SK-N-MC (cell line): ENCODE results near the gene CD6.

ENCODE experiments used
- DNase-seq: peaks from one replicate; pipeline ENCODE4 v3.0.0-alpha.2; 2011; ENCODE audit warnings: low read depth, low spot score
- H3K27ac ChIP-seq: fragments of 200-600 bp; sonication (generic); 2 replicates; pipeline ENCODE4 v1.5.1; 2016; ENCODE audit warnings: mixed run types
- H3K36me3 ChIP-seq: fragments of 200-600 bp; sonication (generic); 2 replicates; pipeline ENCODE4 v1.6.1; 2017; ENCODE audit warnings: antibody characterized with exemption, low read length, mixed read lengths; ENCODE audit not compliant: insufficient read depth
- H3K4me3 ChIP-seq: fragments of 200-600 bp; sonication (generic); 2 replicates; pipeline ENCODE4 v1.5.1; 2016
- H3K9ac ChIP-seq: fragments of 200-600 bp; sonication (generic); 2 replicates; pipeline ENCODE4 v1.8.0; 2017; ENCODE audit warnings: mixed run types, mixed read lengths; ENCODE audit not compliant: insufficient read length
- H3K9me3 ChIP-seq: fragments of 200-600 bp; sonication (generic); 2 replicates; pipeline ENCODE4 v1.6.1; 2017; ENCODE audit warnings: low read depth, mild to moderate bottlenecking, antibody characterized with exemption, low read length, moderate library complexity, mixed read lengths
- EZH2 ChIP-seq: fragments of 200-600 bp; sonication (generic); IDR thresholded peaks from one replicate; pipeline ENCODE4 v1.6.1; 2017; ENCODE audit warnings: antibody characterized with exemption
- FOXP2 ChIP-seq: optimal IDR thresholded peaks from 2 replicates; pipeline ENCODE3; 2011; ENCODE audit warnings: mild to moderate bottlenecking, moderate library complexity; ENCODE audit not compliant: insufficient read depth; ENCODE audit errors: extremely low read length, control extremely low read depth
- POLR2AphosphoS5 ChIP-seq: IDR thresholded peaks from 2 replicates; pipeline ENCODE4 v1.6.1; 2012; ENCODE audit warnings: mild to moderate bottlenecking, low read depth, low read length, borderline replicate concordance

Gene CD6

DNA sequence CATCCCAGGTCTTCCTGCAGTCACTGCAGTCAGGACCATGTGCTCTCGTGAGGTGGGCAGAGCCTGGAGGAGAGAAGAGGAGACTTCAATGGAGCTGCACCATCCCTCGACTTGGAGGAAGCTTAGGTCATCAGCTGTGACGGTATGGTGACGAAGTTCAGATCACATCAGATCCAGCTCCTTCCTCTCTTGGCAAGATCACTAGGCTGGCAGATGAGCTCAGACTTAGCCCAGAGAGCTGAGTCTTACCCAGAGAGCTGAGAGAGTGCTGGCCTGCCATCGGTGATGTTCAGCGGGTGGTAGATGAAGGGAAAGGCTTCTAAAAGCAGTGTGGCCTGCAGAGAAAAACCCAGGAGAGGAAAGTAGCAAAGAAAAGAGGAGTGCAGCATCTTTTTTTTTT, 17.7 kb upstream of the CD6 start:
- H3K9ac ChIP-seq, result no peak overlapping the region
- TF ChIP-seq FOXP2, result no peak
- TF ChIP-seq POLR2AphosphoS5, result no peak
- no peak overlapping the region for H3K27ac ChIP-seq
- H3K4me3 ChIP-seq, result no peak overlapping the region
- no peaks in the 10 kb centered on the region for H3K9me3 ChIP-seq
- no peaks in the 10 kb centered on the region for H3K36me3 ChIP-seq
- no peak for DNase-seq

DNA sequence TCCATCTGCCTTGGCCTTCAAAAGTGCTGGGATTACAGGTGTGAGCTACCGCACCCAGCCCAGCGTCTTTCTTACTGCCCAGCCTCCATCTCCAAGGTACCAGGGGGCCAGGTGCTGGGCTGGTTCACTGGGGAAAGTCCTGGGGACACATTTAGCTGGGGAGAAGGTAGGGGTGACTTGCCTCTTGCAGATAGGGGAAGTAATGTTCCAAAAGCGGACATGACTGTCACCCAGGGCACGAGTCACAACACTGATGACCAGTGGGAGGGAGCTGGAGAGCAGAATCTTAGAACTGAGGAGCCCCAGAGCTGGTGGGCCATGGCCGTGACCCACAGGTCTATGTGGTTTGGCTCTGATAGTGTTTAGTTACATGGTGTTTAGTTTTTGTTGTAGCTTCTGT, 17.1 kb upstream of the CD6 start:
- Histone ChIP-seq H3K9me3 (no peaks in the 10 kb centered on the region), H3K9ac (no peak overlapping the region), H3K4me3 (no peak overlapping the region), H3K27ac (no peak overlapping the region), H3K36me3 (no peaks in the 10 kb centered on the region)
- TF ChIP-seq FOXP2, result no peak
- TF ChIP-seq POLR2AphosphoS5, result no peak
- TF ChIP-seq EZH2, result no peak
- no peak for DNase-seq

DNA sequence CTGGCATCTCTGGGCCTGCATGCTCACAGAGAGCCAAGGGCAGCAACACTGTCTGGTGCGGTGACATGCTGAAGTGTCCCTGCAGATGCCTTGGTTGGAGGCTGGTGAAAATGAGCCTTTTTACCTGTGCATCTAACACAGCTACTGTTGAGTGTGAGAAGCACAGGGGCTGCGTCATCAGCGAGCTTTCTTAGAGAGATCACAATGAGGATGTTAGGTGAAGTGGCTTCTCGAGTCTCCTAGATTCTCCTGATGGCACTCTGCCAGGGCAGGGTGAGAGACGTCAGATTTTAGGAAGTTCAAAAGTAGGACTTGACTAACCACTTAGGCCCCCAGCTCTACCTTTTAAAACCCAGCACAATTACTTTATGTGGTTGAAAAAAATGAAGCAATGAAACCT, 15.9 kb upstream of the CD6 start:
- no peak for DNase-seq

DNA sequence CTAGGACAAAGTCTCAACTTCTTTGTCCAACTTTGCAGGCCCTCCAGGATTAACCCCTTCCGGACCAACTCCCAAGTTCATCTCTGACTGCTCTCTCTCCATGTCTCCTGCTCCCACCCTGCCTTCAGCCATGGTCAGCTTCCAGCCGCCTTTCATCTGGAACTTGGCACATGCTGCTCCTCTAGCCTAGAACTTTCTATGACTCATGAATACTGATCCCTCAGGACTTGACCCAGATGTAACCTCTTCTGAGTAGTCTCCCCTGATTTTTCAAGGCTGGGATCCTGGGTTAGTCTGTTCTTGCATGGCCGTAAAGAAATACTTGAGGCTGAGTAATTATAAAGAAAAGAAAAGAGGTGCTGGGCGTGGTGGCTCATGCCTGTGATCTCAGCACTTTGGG, 14.3 kb upstream of the CD6 start:
- no peaks in the 10 kb centered on the region for H3K9me3 ChIP-seq
- no peak overlapping the region for H3K4me3 ChIP-seq
- no peak for DNase-seq
- no peaks in the 10 kb centered on the region for H3K36me3 ChIP-seq
- no peak overlapping the region for H3K27ac ChIP-seq
- TF ChIP-seq POLR2AphosphoS5 (no peak), FOXP2 (no peak), EZH2 (no peak)
- H3K9ac ChIP-seq, result no peak overlapping the region

More for the DNA sequence above, 15.9 kb upstream of the CD6 start:
- Histone ChIP-seq H3K36me3 (no peaks in the 10 kb centered on the region), H3K9ac (no peak overlapping the region), H3K9me3 (no peaks in the 10 kb centered on the region), H3K4me3 (no peak overlapping the region), H3K27ac (no peak overlapping the region)
- TF ChIP-seq POLR2AphosphoS5 (no peak), EZH2 (no peak), FOXP2 (no peak)

DNA sequence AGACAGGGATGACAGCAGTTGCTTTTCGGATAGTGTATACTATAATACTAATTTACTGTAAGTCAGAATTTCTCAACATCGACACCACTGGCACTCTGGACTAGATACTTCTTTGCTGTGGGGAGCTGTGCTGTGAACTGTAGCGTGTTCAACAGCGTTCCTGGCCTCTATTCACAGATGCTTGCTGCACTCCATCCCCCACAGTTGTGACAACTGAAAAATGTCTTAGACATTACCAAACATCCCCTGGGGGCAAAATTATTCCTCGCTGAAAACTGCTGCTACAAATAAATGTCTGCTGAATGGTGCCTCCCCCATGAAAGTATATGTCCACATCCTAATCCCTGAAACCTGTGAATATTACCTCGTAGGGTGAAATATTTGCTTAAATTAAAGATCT, 12.0 kb upstream of the CD6 start:
- DNase-seq, result peak; percentile 59
- TF ChIP-seq FOXP2 (no peak), POLR2AphosphoS5 (no peak), EZH2 (no peak)
- H3K9me3 ChIP-seq, result no peaks in the 10 kb centered on the region
- H3K27ac ChIP-seq, result peak overlapping the region; percentile 44
- no peak overlapping the region for H3K9ac ChIP-seq
- H3K4me3 ChIP-seq, result peak overlapping the region; percentile 51
- no peaks in the 10 kb centered on the region for H3K36me3 ChIP-seq

DNA sequence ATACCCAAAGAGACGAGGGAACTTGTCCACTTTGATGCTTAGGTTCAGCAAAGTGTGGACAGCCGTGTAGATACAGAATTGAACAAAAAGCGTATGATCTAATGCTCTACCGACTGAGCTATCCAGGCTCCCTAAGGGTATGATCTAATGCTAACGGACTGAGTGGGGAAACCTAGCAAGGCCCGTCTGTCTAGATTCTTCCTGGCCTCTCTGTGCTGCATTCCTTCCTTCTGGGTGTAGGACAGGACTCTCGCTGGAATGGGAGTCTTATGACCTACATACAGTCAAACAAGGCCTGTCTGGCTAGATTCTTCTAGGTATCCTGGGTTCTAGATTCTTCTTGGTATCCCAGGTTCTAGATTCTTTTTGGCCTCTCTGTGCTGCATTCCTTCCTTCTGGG, 11.1 kb upstream of the CD6 start:
- no peak for DNase-seq
- TF ChIP-seq FOXP2 (no peak), EZH2 (no peak), POLR2AphosphoS5 (no peak)
- Histone ChIP-seq H3K4me3 (no peak overlapping the region), H3K27ac (no peak overlapping the region), H3K9ac (no peak overlapping the region), H3K36me3 (no peaks in the 10 kb centered on the region), H3K9me3 (no peaks in the 10 kb centered on the region)

DNA sequence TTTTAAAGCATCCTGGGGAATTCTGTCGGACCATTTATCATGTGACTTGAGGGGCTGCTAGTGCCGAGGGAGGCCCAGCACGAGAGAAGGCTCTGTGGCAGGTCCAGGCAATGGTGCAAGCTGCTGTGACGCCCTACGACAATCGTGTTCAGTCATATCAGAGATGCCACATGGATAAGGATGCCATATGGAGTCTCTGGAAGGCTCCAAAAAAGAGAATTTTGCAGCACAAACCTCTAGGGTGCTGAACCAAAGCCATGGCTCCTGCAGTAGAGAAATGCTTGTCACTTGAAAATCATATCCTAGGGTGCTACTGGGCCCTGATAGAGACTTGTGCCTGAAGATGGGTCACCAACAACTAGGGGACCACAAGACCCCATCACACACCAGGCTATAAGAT, 6.7 kb upstream of the CD6 start:
- TF ChIP-seq POLR2AphosphoS5, result no peak
- no peak for TF ChIP-seq EZH2
- TF ChIP-seq FOXP2, result no peak
- Histone ChIP-seq H3K9me3 (no peaks in the 10 kb centered on the region), H3K27ac (no peak overlapping the region), H3K9ac (no peak overlapping the region), H3K36me3 (no peaks in the 10 kb centered on the region), H3K4me3 (no peak overlapping the region)
- DNase-seq, result no peak

DNA sequence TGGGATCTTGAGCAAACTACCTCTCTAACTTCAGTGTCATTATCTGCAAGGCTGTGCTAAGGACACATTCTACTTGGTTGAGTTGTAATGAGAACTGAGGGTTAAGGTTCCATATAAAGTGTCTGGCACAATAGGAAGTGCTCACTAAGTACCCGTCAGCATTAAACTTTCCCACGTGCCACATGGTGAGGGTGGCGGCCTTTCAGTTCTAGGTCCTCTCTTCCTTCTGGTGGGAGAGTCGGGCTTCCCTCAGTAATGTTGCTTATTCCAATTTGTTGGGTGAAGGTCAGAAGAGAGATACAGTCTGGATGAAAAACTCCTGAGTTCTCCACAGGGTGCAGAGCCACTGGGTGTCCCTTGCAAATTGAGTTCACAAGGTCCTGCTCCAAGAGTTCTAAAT, 4.6 kb upstream of the CD6 start:
- Histone ChIP-seq H3K9me3 (no peaks in the 10 kb centered on the region), H3K9ac (no peak overlapping the region), H3K4me3 (no peak overlapping the region), H3K36me3 (no peaks in the 10 kb centered on the region), H3K27ac (no peak overlapping the region)
- DNase-seq, result no peak
- TF ChIP-seq POLR2AphosphoS5 (no peak), FOXP2 (no peak), EZH2 (no peak)

DNA sequence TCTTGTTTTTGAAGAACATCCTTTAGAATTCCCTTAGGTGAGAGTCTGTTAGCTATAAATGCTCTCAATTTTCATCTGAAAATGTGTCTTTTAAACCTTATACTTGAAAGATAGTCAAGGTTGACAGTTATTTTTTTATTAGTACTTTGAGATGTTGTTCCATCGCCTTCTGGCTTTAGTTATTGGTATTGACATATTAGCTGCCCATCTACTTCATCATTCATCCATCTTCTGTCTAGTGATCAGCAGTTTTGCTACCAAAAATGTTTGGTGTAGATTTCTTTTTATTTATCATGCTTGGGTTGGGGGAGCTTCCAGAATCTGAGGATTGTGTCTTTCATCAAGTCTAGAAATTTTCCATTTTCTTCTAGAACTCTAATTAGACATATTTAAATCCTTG, 3.3 kb upstream of the CD6 start:
- no peak overlapping the region for H3K27ac ChIP-seq
- no peak overlapping the region for H3K4me3 ChIP-seq
- H3K9me3 ChIP-seq, result no peaks in the 10 kb centered on the region
- TF ChIP-seq POLR2AphosphoS5, result no peak
- TF ChIP-seq EZH2, result no peak
- no peak for TF ChIP-seq FOXP2
- H3K36me3 ChIP-seq, result no peaks in the 10 kb centered on the region
- DNase-seq, result no peak
- no peak overlapping the region for H3K9ac ChIP-seq
